Measurements from ENCODE around the gene SLC29A1.
A peak's percentile ranks its signal among the peaks of the same experiment; 100 is the strongest.
"Not testable (repeated sequence)": the region's sequence is repeated elsewhere in the genome, so short reads cannot be mapped to it uniquely, and the experiment has no call there.

The SLC29A1 gene
- total RNA-seq, result 3.5 to 108 (median 5.3) reads per million in 3 experiments

- DNase-seq, result peak; percentile 70
Observed at GRCh38 chr6:44223319-44224028, at the start of gene SLC29A1. SLC29A1 (plus strand) TSS chr6:44223595; CDS start chr6:44227314, 3,719 bp downstream.

DNA sequence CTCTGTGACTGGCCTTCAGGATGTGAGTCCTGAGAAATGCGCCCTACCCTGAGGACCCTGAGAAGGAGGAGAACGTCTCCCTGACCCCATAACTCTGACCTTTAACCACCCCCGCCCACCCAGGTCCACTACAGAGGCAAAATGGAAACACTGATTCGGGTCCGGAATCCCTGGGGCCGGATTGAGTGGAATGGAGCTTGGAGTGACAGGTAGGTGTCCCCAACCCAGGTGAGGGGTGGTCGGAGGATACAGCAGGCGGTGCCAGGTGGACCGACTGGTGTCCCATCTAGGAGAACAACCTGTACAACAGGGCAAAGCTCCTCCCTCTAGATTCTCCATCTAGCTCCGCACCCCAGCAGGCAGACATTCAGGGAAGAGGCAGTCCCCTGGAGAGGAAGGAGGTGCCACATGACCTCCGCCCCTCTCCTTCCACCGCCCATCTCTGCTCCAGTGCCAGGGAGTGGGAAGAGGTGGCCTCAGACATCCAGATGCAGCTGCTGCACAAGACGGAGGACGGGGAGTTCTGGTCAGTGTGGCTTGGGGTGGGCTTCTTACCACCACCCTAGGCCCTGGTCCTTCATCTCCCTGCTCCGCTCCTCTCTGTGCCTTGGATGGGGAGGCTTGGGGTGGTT lies 47.1 kb upstream of the SLC29A1 start:
- no peak for DNase-seq

DNA sequence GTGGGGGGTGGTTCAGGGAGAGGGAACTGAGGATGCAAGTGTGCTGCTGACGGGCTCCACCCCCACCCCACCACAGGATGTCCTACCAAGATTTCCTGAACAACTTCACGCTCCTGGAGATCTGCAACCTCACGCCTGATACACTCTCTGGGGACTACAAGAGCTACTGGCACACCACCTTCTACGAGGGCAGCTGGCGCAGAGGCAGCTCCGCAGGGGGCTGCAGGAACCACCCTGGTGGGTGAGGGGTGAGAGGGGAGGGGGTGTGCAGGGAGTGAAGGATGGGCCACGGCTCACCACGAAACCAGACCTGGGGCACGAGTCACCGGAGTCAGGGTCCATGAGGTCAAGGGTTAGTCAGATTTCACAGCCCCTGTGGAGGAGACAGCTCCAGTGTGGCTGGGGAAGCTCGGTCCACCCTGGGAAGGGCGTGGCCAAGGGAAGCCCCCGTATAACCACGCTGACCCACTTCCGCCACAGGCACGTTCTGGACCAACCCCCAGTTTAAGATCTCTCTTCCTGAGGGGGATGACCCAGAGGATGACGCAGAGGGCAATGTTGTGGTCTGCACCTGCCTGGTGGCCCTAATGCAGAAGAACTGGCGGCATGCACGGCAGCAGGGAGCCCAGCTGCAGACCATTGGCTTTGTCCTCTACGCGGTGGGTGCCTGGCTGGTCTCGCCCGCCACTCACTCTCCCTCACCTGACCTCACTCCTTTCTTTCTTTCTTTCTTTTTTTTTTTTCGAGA lies 46.5 kb upstream of the SLC29A1 start:
- DNase-seq, result peak; percentile 8

DNA sequence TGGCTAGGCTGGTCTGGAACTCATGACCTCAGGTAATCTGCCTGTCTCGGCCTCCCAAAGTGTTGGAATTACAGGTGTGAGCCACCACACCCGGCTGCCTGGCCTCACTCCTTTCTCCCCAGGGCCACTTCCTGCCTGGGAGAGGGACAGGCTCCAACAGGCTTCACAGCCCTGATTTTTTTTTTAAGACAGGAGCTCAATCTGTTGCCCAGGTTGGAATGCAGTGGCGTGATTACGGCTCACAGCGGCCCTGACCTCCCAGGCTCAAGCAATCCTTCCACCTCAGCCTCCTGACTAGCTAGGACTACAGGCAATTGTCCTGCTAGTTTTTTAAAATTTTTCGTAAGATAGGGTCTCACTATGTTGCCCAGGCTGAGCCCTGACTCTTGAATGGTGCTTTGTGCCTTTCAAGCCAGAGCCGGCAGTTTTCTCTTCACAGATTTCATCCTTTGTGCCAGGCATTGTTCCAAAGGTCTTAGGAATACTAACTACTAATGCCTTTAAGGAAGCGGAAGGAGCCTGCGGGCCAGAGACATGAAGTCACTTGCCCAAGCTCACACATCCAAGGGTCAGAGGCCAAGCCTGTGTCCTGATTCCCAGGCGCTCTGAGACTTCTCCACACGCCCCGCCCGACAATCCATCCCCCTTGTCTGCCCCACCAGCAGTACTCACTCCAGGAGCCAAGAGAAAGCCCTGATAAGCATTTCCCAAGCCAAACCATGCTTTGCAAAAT lies 45.5 kb upstream of the SLC29A1 start:
- no peak for DNase-seq

DNA sequence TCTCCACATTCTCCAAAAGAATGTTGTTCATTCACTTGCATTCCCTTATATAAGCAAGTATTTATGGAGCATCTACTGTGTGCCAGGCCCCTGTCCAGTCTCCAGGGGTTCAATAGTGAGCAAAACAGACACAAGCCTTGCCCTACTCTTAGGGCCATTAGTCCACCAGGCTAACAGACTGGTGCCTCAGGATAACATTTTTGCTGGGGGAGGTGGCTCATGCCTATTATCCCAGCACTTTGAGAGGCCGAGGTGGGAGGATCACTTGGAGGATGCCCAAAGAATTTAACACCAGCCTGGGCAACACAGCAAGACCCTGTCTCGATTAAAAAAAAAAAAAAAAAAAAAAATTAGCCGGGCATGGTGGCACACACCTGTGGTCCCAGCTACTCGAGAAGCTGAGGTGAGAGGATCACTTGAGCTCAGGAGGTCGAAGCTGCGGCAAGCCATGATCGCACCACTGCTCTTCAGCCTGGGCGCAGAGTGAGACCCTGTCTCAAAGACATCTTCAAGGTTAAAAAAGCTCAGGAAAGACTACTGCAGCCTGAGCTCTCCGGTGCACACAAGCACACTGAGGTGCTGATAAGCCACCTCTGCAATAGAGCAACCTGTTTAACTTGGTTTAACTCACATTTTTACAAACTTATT lies 44.8 kb upstream of the SLC29A1 start:
- no peak for DNase-seq

DNA sequence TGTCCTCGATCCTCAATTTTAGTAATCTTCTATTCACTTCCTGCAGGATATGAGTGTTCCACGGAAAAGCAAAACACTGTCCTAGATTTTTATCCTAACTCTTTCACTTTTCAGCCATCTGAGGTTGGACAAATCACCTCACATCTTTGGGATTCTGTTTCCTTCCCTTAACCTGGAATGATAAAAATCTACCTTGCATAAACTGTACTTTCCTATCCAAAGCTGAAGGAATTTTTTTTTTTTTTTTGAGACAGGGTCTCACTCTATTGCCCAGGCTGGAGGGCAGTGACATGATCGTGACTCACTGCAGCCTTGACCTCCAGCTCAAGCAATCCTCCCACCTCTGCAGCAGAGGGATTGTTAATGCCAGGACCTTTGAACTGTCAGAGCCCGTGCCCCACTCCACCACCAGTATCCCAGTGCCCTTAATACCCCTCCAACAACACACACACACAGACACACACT lies 44.3 kb upstream of the SLC29A1 start:
- no peak for DNase-seq

- no peak for DNase-seq
Observed at GRCh38 chr6:44179648-44180047, 43.7 kb upstream of the SLC29A1 start.

DNA sequence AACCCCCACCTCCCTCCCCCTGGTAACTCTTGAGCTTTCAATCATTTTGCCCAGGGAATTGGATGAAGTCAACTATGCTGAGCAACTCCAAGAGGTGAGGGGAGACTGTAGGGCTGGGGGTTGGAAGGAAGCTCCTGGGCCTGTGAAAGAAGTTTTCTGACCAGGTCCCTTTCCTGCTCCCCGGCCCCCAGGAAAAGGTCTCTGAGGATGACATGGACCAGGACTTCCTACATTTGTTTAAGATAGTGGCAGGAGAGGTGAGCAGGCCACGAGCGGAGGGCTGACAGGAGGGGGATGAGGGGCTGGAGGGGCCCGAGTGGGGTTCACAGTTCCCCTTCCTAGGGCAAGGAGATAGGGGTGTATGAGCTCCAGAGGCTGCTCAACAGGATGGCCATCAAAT lies 43.0 kb upstream of the SLC29A1 start:
- no peak for DNase-seq

DNA sequence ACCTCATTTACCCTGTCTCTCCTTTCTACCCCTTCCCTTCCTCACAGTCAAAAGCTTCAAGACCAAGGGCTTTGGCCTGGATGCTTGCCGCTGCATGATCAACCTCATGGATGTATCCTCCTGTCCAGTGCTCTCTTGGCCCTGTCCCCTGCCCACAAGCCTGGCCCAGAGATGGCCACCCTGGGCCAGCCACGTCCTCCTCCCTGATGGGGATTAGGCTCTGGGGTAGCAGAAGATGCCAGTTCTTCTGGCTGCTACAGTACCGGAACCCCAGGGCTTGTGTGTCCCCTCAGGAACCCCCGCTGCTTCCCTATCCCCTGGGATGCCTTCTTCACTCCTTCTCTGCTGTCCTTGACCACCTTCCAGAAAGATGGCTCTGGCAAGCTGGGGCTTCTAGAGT lies 42.5 kb upstream of the SLC29A1 start:
- no peak for DNase-seq

DNA sequence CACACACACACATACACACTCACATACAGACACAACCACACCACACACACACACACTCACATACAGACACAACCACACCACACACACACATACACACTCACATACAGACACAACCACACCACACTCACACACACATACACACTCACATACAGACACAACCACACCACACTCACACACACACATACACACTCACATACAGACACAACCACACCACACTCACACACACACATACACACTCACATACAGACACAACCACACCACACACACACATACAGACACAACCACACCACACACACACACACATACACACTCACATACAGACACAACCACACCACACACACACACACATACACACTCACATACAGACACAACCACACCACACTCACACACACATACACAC lies 41.6 kb upstream of the SLC29A1 start:
- DNase-seq, result not testable (repeated sequence)

DNA sequence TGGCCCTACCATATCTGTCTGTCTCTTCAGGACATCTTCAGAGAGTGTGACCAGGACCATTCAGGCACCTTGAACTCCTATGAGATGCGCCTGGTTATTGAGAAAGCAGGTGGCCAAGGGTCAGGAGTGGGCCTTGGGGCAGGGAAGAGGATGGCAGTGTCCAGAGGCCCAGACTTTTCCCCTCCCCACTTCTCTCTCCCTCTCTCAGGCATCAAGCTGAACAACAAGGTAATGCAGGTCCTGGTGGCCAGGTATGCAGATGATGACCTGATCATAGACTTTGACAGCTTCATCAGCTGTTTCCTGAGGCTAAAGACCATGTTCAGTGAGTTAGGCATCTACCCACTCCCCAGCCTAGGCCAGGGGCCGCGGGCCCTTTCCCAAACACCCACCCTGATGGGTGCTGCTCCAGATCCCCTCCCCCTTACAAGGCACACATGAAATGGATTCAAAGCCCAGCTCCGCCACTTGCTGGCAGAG lies 40.4 kb upstream of the SLC29A1 start:
- no peak for DNase-seq

- no peak for DNase-seq
Observed at GRCh38 chr6:44183783-44184182, 39.6 kb upstream of the SLC29A1 start.

- DNase-seq, result not testable (repeated sequence)
Observed at GRCh38 chr6:44185356-44185755, 38.0 kb upstream of the SLC29A1 start.

- DNase-seq, result no peak
Observed at GRCh38 chr6:44185953-44186634, 37.3 kb upstream of the SLC29A1 start.

DNA sequence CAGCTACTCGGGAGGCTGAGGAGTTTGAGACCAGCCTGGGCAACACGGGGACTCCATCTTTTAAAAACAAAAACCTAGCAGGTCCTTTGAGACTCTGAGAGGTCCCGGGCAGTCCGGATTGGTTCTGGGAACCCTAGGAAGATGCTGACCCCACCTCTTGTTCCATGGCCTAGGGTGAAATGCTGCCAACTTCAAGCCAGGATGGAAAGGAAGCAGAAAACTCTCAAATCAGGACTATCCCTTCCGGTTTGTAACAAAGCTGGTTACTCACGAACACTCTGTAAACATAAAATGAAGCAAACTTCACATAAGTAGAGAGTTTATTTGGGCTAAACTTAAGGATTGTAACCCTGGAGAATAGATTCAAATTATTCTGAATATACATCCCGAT lies 36.8 kb upstream of the SLC29A1 start:
- DNase-seq, result no peak

GRCh38 chr6:44188819-44189218 lies 34.6 kb upstream of the SLC29A1 start:
- no peak for DNase-seq

DNA sequence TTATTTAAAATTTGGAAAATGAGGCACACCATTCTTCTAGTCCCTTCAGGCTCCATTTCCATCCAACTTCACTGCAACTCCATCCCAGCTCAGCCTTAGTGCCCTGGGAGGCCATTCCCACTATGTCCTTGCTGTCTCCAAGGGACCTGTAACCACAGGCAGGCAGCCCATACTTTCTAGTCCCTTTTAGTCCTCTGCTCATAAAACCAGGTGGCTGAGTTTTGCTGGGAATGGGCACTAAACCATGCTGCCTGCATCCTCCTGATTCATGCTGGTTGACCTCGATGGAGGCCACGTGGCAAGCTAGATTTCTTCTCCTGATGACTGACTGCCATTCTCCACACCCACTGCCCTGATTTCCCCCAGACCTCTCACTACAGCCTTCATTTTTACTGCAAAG lies 34.1 kb upstream of the SLC29A1 start:
- no peak for DNase-seq

DNA sequence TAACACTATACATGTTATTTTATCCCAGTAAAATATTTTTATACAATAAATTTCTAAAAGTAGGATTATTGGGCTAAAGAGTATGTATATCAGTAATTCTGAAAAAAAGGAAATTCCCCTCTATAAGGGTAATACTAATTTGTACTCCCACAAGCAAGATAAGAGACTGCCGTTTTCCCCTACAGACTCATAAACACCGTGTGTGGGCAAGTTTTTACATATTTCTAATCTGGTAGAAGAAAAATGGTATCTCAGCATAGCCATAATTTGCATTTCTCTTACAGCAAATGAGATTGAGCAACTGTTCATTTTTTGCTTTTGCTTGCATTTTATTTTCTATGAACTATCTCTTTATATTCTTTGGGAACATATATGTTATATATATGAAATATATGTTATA lies 32.7 kb upstream of the SLC29A1 start:
- DNase-seq, result no peak

DNA sequence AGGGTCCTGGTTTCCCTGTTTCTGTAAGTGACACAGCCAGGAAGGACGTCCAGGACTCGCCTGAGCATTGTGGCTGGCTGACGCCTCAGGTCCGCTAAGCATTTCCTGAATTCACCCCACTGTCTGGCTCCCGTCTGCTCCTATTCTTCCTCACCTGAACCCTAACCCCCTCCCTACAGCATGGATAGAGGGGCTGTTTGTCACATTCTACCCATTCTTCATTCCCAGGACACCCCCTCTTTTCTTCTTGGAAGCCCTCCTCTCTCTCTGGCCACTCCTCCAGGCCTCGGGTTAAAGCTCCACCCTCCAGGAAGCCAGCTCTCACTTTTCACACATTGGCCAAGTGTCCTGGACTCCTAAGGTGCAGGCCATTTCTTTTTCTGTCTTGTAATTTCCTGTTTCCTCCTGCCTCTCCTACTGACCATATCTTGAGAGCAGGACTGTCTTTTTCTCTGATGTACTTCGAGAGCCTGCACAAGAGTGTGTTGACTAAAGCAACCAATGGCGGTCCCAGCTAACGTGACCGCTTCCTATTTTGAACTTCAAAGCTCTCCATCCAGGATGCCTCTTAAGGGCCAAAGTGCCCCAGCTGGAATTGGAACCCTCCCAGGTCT lies 30.9 kb upstream of the SLC29A1 start:
- DNase-seq, result no peak

GRCh38 chr6:44193307-44193910 lies 30.0 kb upstream of the SLC29A1 start:
- DNase-seq, result no peak

DNA sequence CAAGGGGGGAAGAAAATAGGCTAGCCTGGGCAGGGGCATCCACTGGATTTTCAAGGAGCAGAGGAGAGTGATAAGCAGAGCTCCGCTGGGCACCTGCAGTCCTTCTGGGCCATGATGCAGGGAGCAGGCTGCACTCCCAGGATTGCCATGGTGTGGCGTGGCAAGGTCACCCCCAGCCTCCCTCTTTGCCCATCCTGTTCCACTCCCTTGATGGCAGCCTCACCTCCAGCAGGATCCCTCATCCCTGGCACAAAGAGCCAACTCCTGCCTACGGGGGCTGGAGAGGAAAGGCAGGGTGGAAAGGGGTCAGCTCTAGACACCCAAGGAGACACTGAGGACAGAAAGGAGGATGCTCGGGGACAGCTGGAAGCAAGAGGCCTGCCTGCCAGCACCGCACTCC lies 29.1 kb upstream of the SLC29A1 start:
- no peak for DNase-seq

Measured in central memory CD4-positive, alpha-beta T cell (primary cell).